Smooth muscle cell (in vitro differentiated cells): ENCODE results near the gene ARID1A. TPM values are rescaled to one million over a fixed set of nuclear protein-coding genes. Genes with fewer than 3 reads are reported as not detected.
A peak's percentile ranks its signal among the peaks of the same experiment; 100 is the strongest.

Experiments
- DNase-seq: peaks from one replicate; lab custom pipeline; 2025; ENCODE audit not compliant: unreplicated experiment; lab: John Stamatoyannopoulos, UW
- H2AFZ ChIP-seq: fragments of 200-600 bp; sonication (generic); 2 replicates; pipeline ENCODE4 v1.6.0; 2016; ENCODE audit warnings: antibody characterized with exemption, low read depth, mild to moderate bottlenecking
- H3F3A ChIP-seq: fragments of 200-600 bp; sonication (generic); 2 replicates; pipeline ENCODE4 v1.6.0; 2017; ENCODE audit warnings: antibody characterized with exemption, low read depth
- H3K27ac ChIP-seq: fragments of 200-600 bp; sonication (generic); 2 replicates; pipeline ENCODE4 v1.5.1; 2016; ENCODE audit warnings: low read depth, mild to moderate bottlenecking
- H3K27me3 ChIP-seq: fragments of 200-600 bp; sonication (generic); 2 replicates; pipeline ENCODE4 v1.6.1; 2016; ENCODE audit warnings: low read depth, mild to moderate bottlenecking
- H3K36me3 ChIP-seq: fragments of 200-600 bp; sonication (generic); 2 replicates; pipeline ENCODE4 v1.5.1; 2016; ENCODE audit warnings: low read depth
- H3K4me1 ChIP-seq: fragments of 200-600 bp; sonication (generic); 2 replicates; pipeline ENCODE4 v1.5.1; 2016; ENCODE audit warnings: low read depth
- H3K4me2 ChIP-seq: fragments of 200-600 bp; sonication (generic); 2 replicates; pipeline ENCODE4 v1.6.0; 2016; ENCODE audit warnings: mild to moderate bottlenecking
- H3K4me3 ChIP-seq: fragments of 200-600 bp; sonication (generic); 2 replicates; pipeline ENCODE4 v1.5.1; 2016; ENCODE audit warnings: mild to moderate bottlenecking
- H3K79me2 ChIP-seq: fragments of 200-600 bp; sonication (generic); 2 replicates; pipeline ENCODE4 v1.6.0; 2016; ENCODE audit warnings: low read depth, mild to moderate bottlenecking
- H3K9ac ChIP-seq: fragments of 200-600 bp; sonication (generic); 2 replicates; pipeline ENCODE4 v1.6.0; 2016; ENCODE audit warnings: low read depth
- H3K9me3 ChIP-seq: fragments of 200-600 bp; sonication (generic); replicated peaks from 2 replicates; pipeline ENCODE4 v1.5.1; 2016; ENCODE audit warnings: low read depth
- H4K20me1 ChIP-seq: fragments of 200-600 bp; sonication (generic); 2 replicates; pipeline ENCODE4 v1.6.0; 2016; ENCODE audit warnings: low read depth
- CTCF ChIP-seq: fragments of 200-600 bp; sonication (generic); IDR thresholded peaks from 2 replicates; pipeline ENCODE4 v1.5.1; 2017; ENCODE audit warnings: borderline replicate concordance, mild to moderate bottlenecking, antibody characterized with exemption; ENCODE audit not compliant: insufficient read depth, poor library complexity, severe bottlenecking
- WGBS: methylation state at CpG from one replicate; pipeline ENCODE4 v1.1.7; 2016; ENCODE audit warnings: low lambda C conversion rate; 5-methylcytosine and 5-hydroxymethylcytosine counted together
- polyA plus RNA-seq: library from polyadenylated mRNA; unstranded; fragments of >200 nt; fragmentation: Nextera tagmentation; extraction: Ambion mirVana; gene quantifications from 2 replicates; pipeline ENCODE4 v1.2.1, GENCODE V29; 2016
- total RNA-seq: library from RNA; depleted of rRNA; stranded (reverse); fragments of >200 nt; gene quantifications from 2 replicates; pipeline ENCODE4 v1.2.3, GENCODE V29; 2014

The ARID1A gene
- total and polyA plus RNA-seq, 2 experiments from 2014 or later = 17.5 to 33.1 TPM

- H3K9me3 ChIP-seq = no peaks in the 10 kb centered on the region
- no peak for DNase-seq
- peaks cover 82% of the 10 kb centered on the region for H3K79me2 ChIP-seq
- no peak overlapping the region for H2AFZ ChIP-seq
- no peak overlapping the region for H3K4me3 ChIP-seq
- H3K4me2 ChIP-seq = no peak overlapping the region
- H3K27ac ChIP-seq = peak overlapping the region; percentile 43
- H3K36me3 ChIP-seq = no peaks in the 10 kb centered on the region
- no peak overlapping the region for H3K9ac ChIP-seq
- no peaks in the 10 kb centered on the region for H3K27me3 ChIP-seq
- no peak for TF ChIP-seq CTCF
- 87% methylated on average over 5 of the region's 5 CpGs for WGBS
- peaks cover 9% of the 10 kb centered on the region for H3K4me1 ChIP-seq
- peaks cover 95% of the 10 kb centered on the region for H4K20me1 ChIP-seq
- H3F3A ChIP-seq = peaks cover 44% of the 10 kb centered on the region
These were observed 45.1 kb downstream of the ARID1A start for GRCh38 chr1:26740952-26741351.

- Histone ChIP-seq H3K9ac (no peak overlapping the region), H3F3A (peaks cover 46% of the 10 kb centered on the region), H3K27ac (peak overlapping the region; percentile 92), H3K36me3 (no peaks in the 10 kb centered on the region), H3K9me3 (no peaks in the 10 kb centered on the region), H4K20me1 (peaks cover 100% of the 10 kb centered on the region), H3K4me1 (peaks cover 9% of the 10 kb centered on the region), H3K4me3 (no peak overlapping the region), H3K27me3 (no peaks in the 10 kb centered on the region), H3K79me2 (peaks cover 82% of the 10 kb centered on the region), H2AFZ (no peak overlapping the region), H3K4me2 (peak overlapping the region; percentile 73)
- DNase-seq = no peak
- WGBS = 92% methylated on average over 8 of the region's 8 CpGs
- TF ChIP-seq CTCF = no peak
These were observed 47.7 kb downstream of the ARID1A start for GRCh38 chr1:26743426-26744059.

- DNase-seq = no peak
- H3K36me3 ChIP-seq = no peaks in the 10 kb centered on the region
- 42% methylated on average over 8 of the region's 8 CpGs for WGBS
- peak overlapping the region; percentile 74 for H3K9ac ChIP-seq
- no peak overlapping the region for H3K4me3 ChIP-seq
- peaks cover 44% of the 10 kb centered on the region for H3F3A ChIP-seq
- peaks cover 9% of the 10 kb centered on the region for H3K4me1 ChIP-seq
- H3K27ac ChIP-seq = peak overlapping the region; percentile 92
- peaks cover 99% of the 10 kb centered on the region for H4K20me1 ChIP-seq
- H2AFZ ChIP-seq = no peak overlapping the region
- peak overlapping the region; percentile 73 for H3K4me2 ChIP-seq
- TF ChIP-seq CTCF = no peak
- peaks cover 80% of the 10 kb centered on the region for H3K79me2 ChIP-seq
- no peaks in the 10 kb centered on the region for H3K9me3 ChIP-seq
- H3K27me3 ChIP-seq = no peaks in the 10 kb centered on the region
These were observed 48.5 kb downstream of the ARID1A start for GRCh38 chr1:26744075-26744959.
